H1 (cell line): ENCODE data around the gene SSTR3. TPM values are rescaled to one million over a fixed set of nuclear protein-coding genes. Genes with fewer than 3 reads are reported as not detected.
A peak's percentile ranks its signal among the peaks of the same experiment; 100 is the strongest.

Experiments
- CTCF ChIA-PET: fragments of 300-600 bp; sonication (Branson Sonifier 250); formaldehyde crosslinking; loops from one replicate; lab custom pipeline; 2021; ENCODE audit not compliant: partially characterized antibody; lab: Charles Lee
- POLR2A ChIA-PET: fragments of 300-600 bp; sonication (Branson Sonifier 250); formaldehyde crosslinking; loops from one replicate; lab custom pipeline; 2021; ENCODE audit warnings: inconsistent platforms; ENCODE audit not compliant: partially characterized antibody; lab: Charles Lee
- DNase-seq, 2 experiments: peaks; one replicate each; pipeline versions ENCODE4 v3.0.0 to v3.0.0-alpha.2; 2010 to 2022; ENCODE audit warnings: low spot score in 2 of 2, low read depth in 1 of 2, mixed read lengths in 1 of 2
- FAIRE-seq: peaks from 2 replicates; lab custom pipeline; 2011; peaks lifted over from hg19 to GRCh38; lab: Jason Lieb, UNC
- H2AFZ ChIP-seq: 2 replicates; pipeline ENCODE4 v1.8.1; 2012; ENCODE audit warnings: low read length, inconsistent platforms
- H2AK5ac ChIP-seq: 2 replicates; pipeline ENCODE4 v1.6.1; 2013; ENCODE audit warnings: low read depth, low read length
- H2BK120ac ChIP-seq: replicated peaks from 2 replicates; pipeline ENCODE3; 2013; ENCODE audit warnings: low read depth, low read length, inconsistent platforms
- H2BK12ac ChIP-seq: 2 replicates; pipeline ENCODE4 v1.6.1; 2013; ENCODE audit warnings: low read depth, low read length
- H2BK15ac ChIP-seq: 2 replicates; pipeline ENCODE4 v1.6.1; 2013; ENCODE audit warnings: low read length
- H2BK20ac ChIP-seq: 2 replicates; pipeline ENCODE4 v1.6.1; 2013; ENCODE audit warnings: low read length
- H2BK5ac ChIP-seq: 2 replicates; pipeline ENCODE4 v1.6.1; 2013; ENCODE audit warnings: low read depth, low read length
- H3K14ac ChIP-seq: 2 replicates; pipeline ENCODE4 v1.6.1; 2013; ENCODE audit warnings: inconsistent platforms; ENCODE audit not compliant: insufficient read length
- H3K18ac ChIP-seq: 2 replicates; pipeline ENCODE4 v1.6.1; 2013; ENCODE audit warnings: low read length; ENCODE audit errors: extremely low read depth
- H3K23ac ChIP-seq: 2 replicates; pipeline ENCODE4 v1.6.1; 2013; ENCODE audit warnings: inconsistent platforms; ENCODE audit not compliant: insufficient read length
- H3K23me2 ChIP-seq: 2 replicates; pipeline ENCODE4 v1.6.1; 2013; ENCODE audit warnings: low read depth, low read length
- H3K27ac ChIP-seq: 2 replicates; pipeline ENCODE4 v1.6.1; 2011; ENCODE audit warnings: low read depth, low read length, inconsistent platforms
- H3K27me3 ChIP-seq, 4 experiments: replicated peaks in 1 of 4; 1 replicate in 1 of 4; 2 replicates in 3 of 4; pipeline versions ENCODE4 v1.6.1 to v1.8.1; 2011 to 2013; ENCODE audit warnings: low read length in 3 of 4, mild to moderate bottlenecking in 3 of 4, inconsistent platforms in 2 of 4, mixed read lengths in 2 of 4, moderate library complexity in 1 of 4; ENCODE audit not compliant: control insufficient read depth in 3 of 4, insufficient read depth in 3 of 4; ENCODE audit errors: extremely low read depth in 1 of 4
- H3K36me3 ChIP-seq, 4 experiments: 2 replicates each; pipeline versions ENCODE4 v1.6.1 to v1.8.1; 2011 to 2013; ENCODE audit warnings: mild to moderate bottlenecking in 4 of 4, low read length in 3 of 4, moderate library complexity in 2 of 4, control low read depth in 1 of 4, inconsistent platforms in 1 of 4; ENCODE audit not compliant: insufficient read depth in 4 of 4, control insufficient read depth in 2 of 4
- H3K4ac ChIP-seq: replicated peaks from 2 replicates; pipeline ENCODE3; 2013; ENCODE audit warnings: low read length, low read depth, mixed read lengths, inconsistent platforms; ENCODE audit not compliant: insufficient read length
- H3K4me1 ChIP-seq, 4 experiments: replicated peaks in 1 of 4; 1 replicate in 1 of 4; 2 replicates in 3 of 4; pipeline versions ENCODE4 v1.6.1 to v1.8.1; 2011 to 2013; ENCODE audit warnings: low read length in 3 of 4, inconsistent platforms in 2 of 4, mixed read lengths in 1 of 4; ENCODE audit not compliant: insufficient read depth in 4 of 4, control insufficient read depth in 3 of 4
- H3K4me2 ChIP-seq, 2 experiments: 2 replicates each; pipeline versions ENCODE4 v1.6.1 to v1.8.1; 2011 to 2013; ENCODE audit warnings: low read depth in 2 of 2, low read length in 2 of 2, control low read depth in 1 of 2, inconsistent platforms in 1 of 2, mild to moderate bottlenecking in 1 of 2; ENCODE audit not compliant: insufficient read depth in 1 of 2
- H3K4me3 ChIP-seq, 4 experiments: fragments of 200-600, 300-600 bp in 1 of 4; sonication (generic), shearing (Covaris generic), sonication (Bioruptor Twin) in 1 of 4; 2 replicates each; pipeline versions ENCODE4 v1.5.1 to v1.8.1; 2011 to 2016; ENCODE audit warnings: low read length in 4 of 4, low read depth in 3 of 4, control low read depth in 2 of 4, inconsistent platforms in 2 of 4, mild to moderate bottlenecking in 2 of 4, mixed read lengths in 1 of 4, moderate library complexity in 1 of 4; ENCODE audit not compliant: insufficient read depth in 2 of 4; ENCODE audit errors: extremely low read depth in 1 of 4
- H3K56ac ChIP-seq: replicated peaks from 2 replicates; pipeline ENCODE3; 2013; ENCODE audit warnings: low read depth, mild to moderate bottlenecking, mixed read lengths, low read length, inconsistent platforms; ENCODE audit not compliant: insufficient read length
- H3K79me1 ChIP-seq: 2 replicates; pipeline ENCODE4 v1.6.1; 2013; ENCODE audit warnings: low read depth, low read length, control low read depth
- H3K79me2 ChIP-seq, 2 experiments: 2 replicates each; pipeline versions ENCODE4 v1.6.1 to v1.8.1; 2012 to 2013; ENCODE audit warnings: low read length in 2 of 2, mild to moderate bottlenecking in 2 of 2, inconsistent platforms in 1 of 2; ENCODE audit not compliant: insufficient read depth in 2 of 2, control insufficient read depth in 1 of 2
- H3K9ac ChIP-seq, 4 experiments: replicated peaks in 1 of 4; 1 replicate in 1 of 4; 2 replicates in 3 of 4; pipeline versions ENCODE4 v1.6.1 to v1.8.1; 2011 to 2013; ENCODE audit warnings: low read depth in 3 of 4, low read length in 3 of 4, control low read depth in 2 of 4, mild to moderate bottlenecking in 2 of 4, moderate library complexity in 2 of 4, inconsistent platforms in 1 of 4; ENCODE audit errors: extremely low read depth in 1 of 4
- H3K9me3 ChIP-seq, 2 experiments: 2 replicates each; pipeline versions ENCODE4 v1.6.1 to v1.8.1; 2012 to 2013; ENCODE audit warnings: mild to moderate bottlenecking in 2 of 2, moderate library complexity in 2 of 2, control low read depth in 1 of 2, inconsistent platforms in 1 of 2, low read depth in 1 of 2, low read length in 1 of 2, mixed read lengths in 1 of 2; ENCODE audit not compliant: insufficient read depth in 2 of 2
- H4K20me1 ChIP-seq, 2 experiments: replicated peaks in 1 of 2; 2 replicates each; pipeline versions ENCODE3 to v1.8.1; 2011 to 2013; ENCODE audit warnings: inconsistent platforms in 2 of 2, low read length in 2 of 2, mild to moderate bottlenecking in 1 of 2; ENCODE audit not compliant: insufficient read depth in 2 of 2, control insufficient read depth in 1 of 2
- H4K5ac ChIP-seq: 2 replicates; pipeline ENCODE4 v1.6.1; 2013; ENCODE audit warnings: low read length, low read depth, mixed read lengths, inconsistent platforms; ENCODE audit not compliant: insufficient read length
- H4K8ac ChIP-seq: 2 replicates; pipeline ENCODE4 v1.8.0; 2013; ENCODE audit warnings: mild to moderate bottlenecking, moderate library complexity, low read length, inconsistent platforms; ENCODE audit not compliant: insufficient read depth; ENCODE audit errors: extremely low read depth
- H4K91ac ChIP-seq: replicated peaks from 2 replicates; pipeline ENCODE3; 2013; ENCODE audit warnings: low read length, mixed read lengths, inconsistent platforms; ENCODE audit not compliant: insufficient read length
- ATF2 ChIP-seq: IDR thresholded peaks from 2 replicates; pipeline ENCODE4 v1.6.1; 2012; ENCODE audit warnings: low read length, inconsistent platforms
- CTCF ChIP-seq, 3 experiments: IDR thresholded peaks; 1 replicate in 2 of 3; 2 replicates in 1 of 3; pipeline versions ENCODE4 v1.5.1 to v1.6.1; 2011; ENCODE audit warnings: low read length in 3 of 3, mild to moderate bottlenecking in 3 of 3, inconsistent platforms in 2 of 3, low read depth in 1 of 3, moderate library complexity in 1 of 3; ENCODE audit not compliant: insufficient read depth in 1 of 3; ENCODE audit errors: control extremely low read depth in 1 of 3
- MAFK ChIP-seq: IDR thresholded peaks from 2 replicates; pipeline ENCODE4 v1.6.1; 2012; ENCODE audit warnings: low read depth, mild to moderate bottlenecking, improper control_type of control experiment, low read length
- POLR2AphosphoS5 ChIP-seq: IDR thresholded peaks from 2 replicates; pipeline ENCODE4 v1.6.1; 2011; ENCODE audit warnings: low read depth, low read length
- RAD21 ChIP-seq, 2 experiments: IDR thresholded peaks in 1 of 2; conservative IDR thresholded peaks in 1 of 2; 2 replicates each; pipeline ENCODE4 v1.6.1; 2011; ENCODE audit warnings: low read depth in 2 of 2, low read length in 2 of 2, improper control_type of control experiment in 1 of 2, inconsistent platforms in 1 of 2, mild to moderate bottlenecking in 1 of 2, moderate library complexity in 1 of 2
- TAF1 ChIP-seq: IDR thresholded peaks from 2 replicates; pipeline ENCODE4 v1.6.1; 2011; ENCODE audit warnings: mild to moderate bottlenecking, low read depth, low read length
- ZNF274 ChIP-seq: IDR thresholded peaks from 2 replicates; pipeline ENCODE4 v1.7.0; 2012; ENCODE audit warnings: low read length, borderline replicate concordance; ENCODE audit errors: extremely low read depth
- WGBS, 2 experiments: shearing (Covaris generic) in 1 of 2; methylation state at CpG; one replicate each; pipeline versions ENCODE4 v1.1.6 to v1.1.7; 2013 to 2015; ENCODE audit warnings: low lambda C conversion rate in 2 of 2, mixed read lengths in 2 of 2, inconsistent platforms in 1 of 2, low coverage in 1 of 2, missing lambda C conversion rate in 1 of 2; ENCODE audit not compliant: insufficient replicate concordance in 2 of 2, insufficient coverage in 1 of 2, insufficient read length in 1 of 2; ENCODE audit errors: extremely low coverage in 1 of 2, missing lambda C conversion rate in 1 of 2; 5-methylcytosine and 5-hydroxymethylcytosine counted together
- polyA plus RNA-seq, 7 experiments: library from polyadenylated mRNA; depleted of rRNA in 3 of 7; stranded (reverse) in 5 of 7; unstranded in 2 of 7; fragments of >200 nt in 5 of 7; fragments of 200-250 nt in 2 of 7; gene quantifications; 1 replicate in 5 of 7; 2 replicates in 1 of 7; 4 replicates in 1 of 7; pipeline versions ENCODE4 v1.2.1 to v1.2.3, GENCODE V29; 2011 to 2013; ENCODE audit warnings: missing spikeins in 2 of 7, mixed read lengths in 2 of 7
- total RNA-seq: library from RNA; stranded (reverse); fragmentation: NEBNext Ultra II Directional; extraction: Animal tissue kit (Norgen Biotek cat#: 25700); gene quantifications from 2 replicates; pipeline ENCODE4 v1.2.1, GENCODE V29; 2021

The SSTR3 gene
- total and polyA plus RNA-seq, 2 of the 8 experiments (the other 6 are each of a cell fraction or from before 2014, with no cell fraction given) = 0.22 to 0.77 TPM

- H3K4me3 ChIP-seq = no peak overlapping the region
Measured at GRCh38 chr22:37182101-37182948, 30.0 kb downstream of the SSTR3 start.

More at GRCh38 chr22:37182101-37182948, 30.0 kb downstream of the SSTR3 start:
- Histone ChIP-seq H3K9ac (no peak overlapping the region), H3K9me3 (no peaks in the 10 kb centered on the region), H3K27me3 (no peaks in the 10 kb centered on the region; a peak in 1 of 7 replicates), H3K79me1 (no peaks in the 10 kb centered on the region), H3K4me2 (no peak overlapping the region), H2BK20ac (no peak overlapping the region; the same call in 1 of the 2 replicates), H2BK12ac (no peak overlapping the region), H4K91ac (no peak overlapping the region), H4K8ac (no peak overlapping the region), H3K23ac (no peak overlapping the region), H2BK15ac (no peak overlapping the region; the same call in 1 of the 2 replicates), H2AFZ (no peak overlapping the region), H3K27ac (no peak overlapping the region), H3K36me3 (no peaks in the 10 kb centered on the region), H3K79me2 (no peaks in the 10 kb centered on the region), H3K23me2 (no peaks in the 10 kb centered on the region), H3K18ac (no peak overlapping the region), H4K5ac (no peak overlapping the region), H3K4ac (no peak overlapping the region), H2BK120ac (no peak overlapping the region), H3K4me1 (peaks cover 0 to 3% (median 3%) of the 10 kb centered on the region in 4 experiments; a peak in 3 of 7 replicates), H2AK5ac (no peak overlapping the region), H4K20me1 (no peaks in the 10 kb centered on the region), H3K14ac (no peak overlapping the region), H2BK5ac (no peak overlapping the region)
- CTCF ChIA-PET = interaction anchor here (0.9 to 1.3 kb wide), 4 partner anchors 15 to 77 kb away, joined by 3 to 5 read pairs (median 4); partner anchors contain the start of gene RAC2
- DNase-seq = no peak
- no peak for FAIRE-seq
- WGBS, 2 experiments = 82% methylated on average over 37 of the region's 37 CpGs; no CpG with 5 or more reads in 1 of the 2 experiments
- POLR2A ChIA-PET = no interaction called here
- TF ChIP-seq TAF1 = no peak
- no peak for TF ChIP-seq POLR2AphosphoS5
- TF ChIP-seq MAFK = no peak
- peak; percentile 54 to 59 for TF ChIP-seq RAD21 (IDR thresholded peaks at IDR 0.05 in 1 of 2, conservative IDR thresholded peaks at IDR 0.05 in 1 of 2; ENCODE audit: low read depth in 2 of 2, low read length in 2 of 2)
- TF ChIP-seq CTCF (IDR thresholded peaks at IDR 0.05; ENCODE audit: control extremely low read depth in 1 of 3, insufficient read depth in 1 of 3, low read depth in 1 of 3, low read length in 3 of 3) = peak; percentile 18 to 66 (median 30)
- no peak for TF ChIP-seq ATF2
- no peak for TF ChIP-seq ZNF274
- TF ChIP-seq, all 59 proteins: peak for 2
- H3K56ac ChIP-seq = no peak overlapping the region
